ENCODE measurements around the gene ATP9B. TPM values are rescaled to one million over a fixed set of nuclear protein-coding genes. Genes with fewer than 3 reads are reported as not detected.

The ATP9B gene
- total and polyA plus RNA-seq, 2 donors from 2014 or later: 10.0 to 48.2 TPM

- Histone ChIP-seq H3K4me3 (ENCODE audit: low read length in 3 of 3) (no peak overlapping the region), H3K9ac (ENCODE audit: low read length in 3 of 3) (no peak overlapping the region), H3K9me3 (ENCODE audit: control insufficient read depth in 2 of 3, insufficient read depth in 1 of 3, low read length in 3 of 3) (no peaks in the 10 kb centered on the region), H3K27me3 (ENCODE audit: control insufficient read depth, insufficient read depth, low read length) (no peaks in the 10 kb centered on the region), H3K36me3 (ENCODE audit: control insufficient read depth in 2 of 3, insufficient read depth in 3 of 3, low read length in 3 of 3) (peaks cover 2 to 13% (median 2%) of the 10 kb centered on the region in 3 donors), H3K4me1 (ENCODE audit: control insufficient read depth in 2 of 3, insufficient read depth in 2 of 3, low read depth in 1 of 3, low read length in 3 of 3) (no peaks in the 10 kb centered on the region), H3K27ac (ENCODE audit: low read depth in 2 of 2, low read length in 2 of 2) (no peak overlapping the region)
- FAIRE-seq (no peak), DNase-seq (no peak)
- intact Hi-C loops (cut with DNase I): no loop called here
- TF ChIP-seq, protein P1, sequence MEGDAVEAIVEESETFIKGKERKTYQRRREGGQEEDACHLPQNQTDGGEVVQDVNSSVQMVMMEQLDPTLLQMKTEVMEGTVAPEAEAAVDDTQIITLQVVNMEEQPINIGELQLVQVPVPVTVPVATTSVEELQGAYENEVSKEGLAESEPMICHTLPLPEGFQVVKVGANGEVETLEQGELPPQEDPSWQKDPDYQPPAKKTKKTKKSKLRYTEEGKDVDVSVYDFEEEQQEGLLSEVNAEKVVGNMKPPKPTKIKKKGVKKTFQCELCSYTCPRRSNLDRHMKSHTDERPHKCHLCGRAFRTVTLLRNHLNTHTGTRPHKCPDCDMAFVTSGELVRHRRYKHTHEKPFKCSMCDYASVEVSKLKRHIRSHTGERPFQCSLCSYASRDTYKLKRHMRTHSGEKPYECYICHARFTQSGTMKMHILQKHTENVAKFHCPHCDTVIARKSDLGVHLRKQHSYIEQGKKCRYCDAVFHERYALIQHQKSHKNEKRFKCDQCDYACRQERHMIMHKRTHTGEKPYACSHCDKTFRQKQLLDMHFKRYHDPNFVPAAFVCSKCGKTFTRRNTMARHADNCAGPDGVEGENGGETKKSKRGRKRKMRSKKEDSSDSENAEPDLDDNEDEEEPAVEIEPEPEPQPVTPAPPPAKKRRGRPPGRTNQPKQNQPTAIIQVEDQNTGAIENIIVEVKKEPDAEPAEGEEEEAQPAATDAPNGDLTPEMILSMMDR (IDR thresholded peaks at IDR 0.05; ENCODE audit: borderline replicate concordance, extremely low read depth, insufficient read depth): no peak
Measured at GRCh38 chr18:79355433-79356335, 286.5 kb downstream of the ATP9B start.

DNA sequence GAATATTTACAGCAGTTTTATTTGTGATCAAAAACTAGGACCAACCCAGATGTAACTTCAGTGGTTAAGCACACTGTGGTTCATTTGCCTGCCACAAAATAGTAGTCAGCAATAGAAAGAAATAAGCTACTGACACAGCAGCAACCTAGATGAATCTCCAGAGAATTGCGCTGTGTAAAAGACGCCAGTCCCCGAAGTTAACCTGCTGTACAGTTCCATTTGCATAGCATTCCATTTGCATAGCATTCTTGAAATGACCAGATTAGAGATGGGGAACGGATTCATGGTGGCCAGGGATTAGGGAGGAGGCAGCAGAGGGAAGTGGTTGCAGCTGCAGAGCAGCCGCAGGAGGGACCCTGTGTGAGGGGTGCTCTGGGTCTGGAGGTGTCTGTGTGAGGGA is 287.2 kb downstream of the ATP9B start:
- Histone ChIP-seq H3K4me3 (ENCODE audit: low read length in 3 of 3) (no peak overlapping the region), H3K9ac (ENCODE audit: low read length in 3 of 3) (no peak overlapping the region), H3K36me3 (ENCODE audit: control insufficient read depth in 2 of 3, insufficient read depth in 3 of 3, low read length in 3 of 3) (peaks cover 2 to 21% (median 6%) of the 10 kb centered on the region in 3 donors), H3K27me3 (ENCODE audit: control insufficient read depth, insufficient read depth, low read length) (no peaks in the 10 kb centered on the region), H3K9me3 (ENCODE audit: control insufficient read depth in 2 of 3, insufficient read depth in 1 of 3, low read length in 3 of 3) (no peaks in the 10 kb centered on the region), H3K4me1 (ENCODE audit: control insufficient read depth in 2 of 3, insufficient read depth in 2 of 3, low read depth in 1 of 3, low read length in 3 of 3) (no peaks in the 10 kb centered on the region), H3K27ac (ENCODE audit: low read depth in 2 of 2, low read length in 2 of 2) (no peak overlapping the region)
- DNase-seq: no peak
- TF ChIP-seq, protein P1 (IDR thresholded peaks at IDR 0.05; ENCODE audit: borderline replicate concordance, extremely low read depth, insufficient read depth): no peak
- intact Hi-C loops (cut with DNase I): no loop called here
- no peak for FAIRE-seq

GRCh38 chr18:79360933-79361332 is 291.7 kb downstream of the ATP9B start:
- Histone ChIP-seq H3K4me3 (ENCODE audit: low read length in 3 of 3) (no peak overlapping the region), H3K27ac (ENCODE audit: low read depth in 2 of 2, low read length in 2 of 2) (no peak overlapping the region), H3K36me3 (ENCODE audit: control insufficient read depth in 2 of 3, insufficient read depth in 3 of 3, low read length in 3 of 3) (peaks cover 2 to 26% (median 11%) of the 10 kb centered on the region in 3 donors), H3K9me3 (ENCODE audit: control insufficient read depth in 2 of 3, insufficient read depth in 1 of 3, low read length in 3 of 3) (no peaks in the 10 kb centered on the region), H3K9ac (ENCODE audit: low read length in 3 of 3) (no peak overlapping the region), H3K27me3 (ENCODE audit: control insufficient read depth, insufficient read depth, low read length) (no peaks in the 10 kb centered on the region), H3K4me1 (ENCODE audit: control insufficient read depth in 2 of 3, insufficient read depth in 2 of 3, low read depth in 1 of 3, low read length in 3 of 3) (no peaks in the 10 kb centered on the region)
- FAIRE-seq: no peak
- peak in 1 of 5 donors; percentile 60 for DNase-seq
- intact Hi-C loops (cut with DNase I): no loop called here
- TF ChIP-seq, protein P1 (IDR thresholded peaks at IDR 0.05; ENCODE audit: borderline replicate concordance, extremely low read depth, insufficient read depth): no peak
